ENCODE measurements around the gene CENPX. TPM values are rescaled to one million over a fixed set of nuclear protein-coding genes. Genes with fewer than 3 reads are reported as not detected.

CENPX gene
- total and polyA plus RNA-seq, 2 of the 13 experiments (the other 11 are each of a cell fraction or from before 2014, with no cell fraction given), result 92.7 to 170 TPM

GRCh38 chr17:82016061-82016874 lies 6.4 kb downstream of the CENPX start (continued):
- TF ChIP-seq SMAD9 (CRISPR knock-in tag; IDR thresholded peaks at IDR 0.05) (no peak), CHD2 (IDR thresholded peaks at IDR 0.05; ENCODE audit: low read depth, low read length) (no peak), ZNF704 (CRISPR knock-in tag; IDR thresholded peaks at IDR 0.05; ENCODE audit: borderline replicate concordance) (peak; percentile 43; the same call in 1 of the 2 replicates), ARID5B (CRISPR knock-in tag; IDR thresholded peaks at IDR 0.05) (0 out of 2 replicates have a peak, but pooled peaks have one; percentile 6), GABPB1 (CRISPR knock-in tag; IDR thresholded peaks at IDR 0.05) (0 out of 2 replicates have a peak, but pooled peaks have one; percentile 3), HDAC1 (CRISPR knock-in tag; IDR thresholded peaks at IDR 0.05) (no peak), TFDP1 (CRISPR knock-in tag; IDR thresholded peaks at IDR 0.05; ENCODE audit: borderline replicate concordance) (0 out of 2 replicates have a peak, but pooled peaks have one; percentile 2), ZNF224 (CRISPR knock-in tag; IDR thresholded peaks at IDR 0.05) (no peak), SPEN (CRISPR knock-in tag; IDR thresholded peaks at IDR 0.05; ENCODE audit: low read depth) (no peak), ZNF513 (CRISPR knock-in tag; conservative IDR thresholded peaks at IDR 0.05) (0 out of 2 replicates have a peak, but pooled peaks have one; percentile 42), NFE2L1 (CRISPR knock-in tag; IDR thresholded peaks at IDR 0.05; ENCODE audit: borderline replicate concordance) (no peak), ATF6 (CRISPR knock-in tag; conservative IDR thresholded peaks at IDR 0.05) (no peak), RXRA (CRISPR knock-in tag; IDR thresholded peaks at IDR 0.05) (peak; percentile 4; the same call in 1 of the 2 replicates), MEF2D (CRISPR knock-in tag; IDR thresholded peaks at IDR 0.05) (no peak), THAP7 (CRISPR knock-in tag; IDR thresholded peaks at IDR 0.05) (no peak), CENPBD1 (CRISPR knock-in tag; IDR thresholded peaks at IDR 0.05; ENCODE audit: borderline replicate concordance, low read depth) (no peak), SALL2 (CRISPR knock-in tag; IDR thresholded peaks at IDR 0.05) (no peak)

Measured in HepG2 (cell line).